Hippocampal formation (tissue), 2 donors: ENCODE measurements around the gene PATE4.
A peak's percentile ranks its signal among the peaks of the same experiment; 100 is the strongest.

Source experiments
- DNase-seq, 2 donors: peaks; one replicate each; lab custom pipeline; 2025; lab: John Stamatoyannopoulos, UW

The PATE4 gene

GRCh38 chr11:125887373-125888324 is 54.5 kb downstream of the PATE4 start, which contains the start of gene HYLS1:
HYLS1 (plus strand) TSS chr11:125887668; CDS start chr11:125899369, 11,701 bp downstream.
- DNase-seq, result peak; percentile 84 to 93
